B cell (primary cell): Measurements from ENCODE around the gene THRB.

Experiments used
- CTCF ChIP-seq: fragments of 200-600 bp; IDR thresholded peaks from one replicate; pipeline ENCODE4 v1.8.0; 2022; ENCODE audit warnings: antibody characterized with exemption, mild to moderate bottlenecking
- EZH2 ChIP-seq: IDR thresholded peaks from 2 replicates; pipeline ENCODE4 v1.6.1; 2012; ENCODE audit warnings: borderline replicate concordance, low read depth, mild to moderate bottlenecking, moderate library complexity, low read length; ENCODE audit not compliant: insufficient read depth, poor library complexity, severe bottlenecking

- TF ChIP-seq CTCF (no peak), EZH2 (no peak)
Measured at GRCh38 chr3:24433838-24434591, 60.6 kb downstream of the THRB start.
